ENCODE measurements around the gene RFESD.

RFESD gene

GRCh38 chr5:95707055-95707454 is 60.5 kb downstream of the RFESD start:
- Mint-ChIP-seq H3K4me1 (no peaks in the 10 kb centered on the region), H3K27ac (ENCODE audit: low read depth) (no peak overlapping the region), H3K27me3 (peaks cover 3% of the 10 kb centered on the region)

More at GRCh38 chr5:95707055-95707454, 60.5 kb downstream of the RFESD start:
- no peaks in the 10 kb centered on the region for H3K9me3 Mint-ChIP-seq
- DNase-seq (ENCODE audit: low spot score in 2 of 2) (no peak), ATAC-seq (replicated peaks; ENCODE audit: extremely low read depth, poor library complexity, severe bottlenecking) (no peak)
- H3K36me3 Mint-ChIP-seq (ENCODE audit: insufficient read depth) = no peaks in the 10 kb centered on the region
- no peak overlapping the region for H3K4me3 Mint-ChIP-seq
